SK-N-SH (cell line): ENCODE results near the gene KBTBD4. TPM values are rescaled to one million over a fixed set of nuclear protein-coding genes. Genes with fewer than 3 reads are reported as not detected.

Source experiments
- CTCF ChIA-PET: fragments of 300-600, 350-600 bp; formaldehyde crosslinking; extraction: SDS; loops from one replicate; lab custom pipeline; 2021; lab: Yijun Ruan, JAX
- POLR2A ChIA-PET: fragments of 350-600 bp; sonication (Branson Sonifier 250); formaldehyde crosslinking; extraction: SDS; loops from one replicate; lab custom pipeline; 2020; ENCODE audit warnings: antibody characterized with exemption, inconsistent platforms; lab: Yijun Ruan, JAX
- DNase-seq: peaks from one replicate; pipeline ENCODE4 v3.0.0; 2012
- H2AFZ ChIP-seq: fragments of 200-600 bp; sonication (generic); 2 replicates; pipeline ENCODE4 v1.8.1; 2016; ENCODE audit warnings: antibody characterized with exemption, mild to moderate bottlenecking, low read depth
- H3F3A ChIP-seq: fragments of 200-600 bp; sonication (generic); replicated peaks from 2 replicates; pipeline ENCODE3; 2016; ENCODE audit warnings: antibody characterized with exemption, mild to moderate bottlenecking; ENCODE audit not compliant: insufficient read depth
- H3K27ac ChIP-seq, 2 experiments: fragments of 200-500 bp in 1 of 2; fragments of 200-600 bp in 1 of 2; sonication (Bioruptor generic) in 1 of 2; sonication (generic), shearing (Covaris generic) in 1 of 2; 2 replicates each; pipeline versions ENCODE4 v1.5.1 to v1.6.1; 2014 to 2016; ENCODE audit warnings: low read depth in 2 of 2, inconsistent platforms in 1 of 2, low read length in 1 of 2, mild to moderate bottlenecking in 1 of 2, mixed read lengths in 1 of 2
- H3K27me3 ChIP-seq: fragments of 200-600 bp; sonication (generic), shearing (Covaris generic); 2 replicates; pipeline ENCODE4 v1.6.1; 2016; ENCODE audit warnings: mixed run types; ENCODE audit not compliant: insufficient read depth
- H3K36me3 ChIP-seq, 2 experiments: fragments of 200-500 bp in 1 of 2; fragments of 200-600 bp in 1 of 2; sonication (Bioruptor generic) in 1 of 2; sonication (generic) in 1 of 2; replicated peaks in 1 of 2; 2 replicates each; pipeline versions ENCODE3 to v1.5.1; 2014 to 2016; ENCODE audit warnings: low read length in 1 of 2, mild to moderate bottlenecking in 1 of 2; ENCODE audit not compliant: insufficient read depth in 2 of 2, control insufficient read depth in 1 of 2
- H3K4me1 ChIP-seq, 2 experiments: fragments of 200-500 bp in 1 of 2; fragments of 200-600 bp in 1 of 2; sonication (Bioruptor generic) in 1 of 2; sonication (generic), shearing (Covaris generic) in 1 of 2; 2 replicates each; pipeline versions ENCODE4 v1.5.1 to v1.6.1; 2014 to 2016; ENCODE audit warnings: low read depth in 1 of 2, low read length in 1 of 2, mixed run types in 1 of 2; ENCODE audit not compliant: insufficient read depth in 2 of 2, control insufficient read depth in 1 of 2
- H3K4me2 ChIP-seq: fragments of 200-600 bp; sonication (generic), shearing (Covaris generic); 2 replicates; pipeline ENCODE4 v1.6.1; 2017; ENCODE audit warnings: mixed run types
- H3K4me3 ChIP-seq, 2 experiments: fragments of 200-500 bp in 1 of 2; fragments of 200-600 bp in 1 of 2; sonication (Bioruptor generic) in 1 of 2; sonication (generic), shearing (Covaris generic) in 1 of 2; 2 replicates each; pipeline versions ENCODE4 v1.5.1 to v1.8.1; 2014 to 2016; ENCODE audit warnings: low read depth in 2 of 2, inconsistent platforms in 1 of 2, low read length in 1 of 2, mild to moderate bottlenecking in 1 of 2, mixed read lengths in 1 of 2, moderate library complexity in 1 of 2
- H3K79me2 ChIP-seq: fragments of 200-600 bp; sonication (generic); 2 replicates; pipeline ENCODE4 v1.8.1; 2017; ENCODE audit warnings: mild to moderate bottlenecking; ENCODE audit not compliant: insufficient read depth
- H3K9ac ChIP-seq: fragments of 200-600 bp; sonication (generic); 2 replicates; pipeline ENCODE4 v1.6.1; 2017; ENCODE audit warnings: mixed run types
- H3K9me2 ChIP-seq: fragments of 200-600 bp; sonication (generic); 2 replicates; pipeline ENCODE4 v1.6.1; 2017; ENCODE audit warnings: mixed run types
- H3K9me3 ChIP-seq: fragments of 200-600 bp; sonication (generic); 2 replicates; pipeline ENCODE4 v1.6.1; 2017; ENCODE audit warnings: mixed run types, mild to moderate bottlenecking, moderate library complexity
- H4K20me1 ChIP-seq: fragments of 200-600 bp; sonication (generic); 2 replicates; pipeline ENCODE4 v1.6.1; 2017; ENCODE audit warnings: mild to moderate bottlenecking, mixed run types; ENCODE audit not compliant: insufficient read depth
- CHD2 ChIP-seq: fragments of 150-350 bp; IDR thresholded peaks from 2 replicates; pipeline ENCODE4 v1.6.1; 2018; ENCODE audit warnings: low read length; ENCODE audit not compliant: partially characterized antibody
- EZH2phosphoT487 ChIP-seq: fragments of 200-600 bp; sonication (generic); IDR thresholded peaks from 2 replicates; pipeline ENCODE4 v1.6.1; 2017; ENCODE audit warnings: low read depth, mixed run types, mild to moderate bottlenecking, antibody characterized with exemption, moderate library complexity, borderline replicate concordance
- FOXJ3 ChIP-seq: sonication (generic); formaldehyde crosslinking; IDR thresholded peaks from 2 replicates; pipeline ENCODE4 v1.5.1; 2020; ENCODE audit warnings: mild to moderate bottlenecking, missing genetic modification reagents
- IRF3 ChIP-seq: fragments of 150-350 bp; IDR thresholded peaks from 2 replicates; pipeline ENCODE4 v1.6.1; 2016; ENCODE audit warnings: mild to moderate bottlenecking, low read depth, low read length
- JUND ChIP-seq: IDR thresholded peaks from 2 replicates; pipeline ENCODE4 v1.4.0; 2012
- MXI1 ChIP-seq: IDR thresholded peaks from 2 replicates; pipeline ENCODE4 v1.6.1; 2012; ENCODE audit warnings: mild to moderate bottlenecking, low read depth, low read length, improper control_type of control experiment
- NFIC ChIP-seq: IDR thresholded peaks from 2 replicates; pipeline ENCODE4 v1.4.0; 2012; ENCODE audit warnings: borderline replicate concordance
- NRF1 ChIP-seq: IDR thresholded peaks from 2 replicates; pipeline ENCODE4 v1.6.1; 2012; ENCODE audit warnings: low read depth, mild to moderate bottlenecking, low read length
- POLR2AphosphoS5 ChIP-seq: IDR thresholded peaks from 2 replicates; pipeline ENCODE4 v1.6.1; 2012; ENCODE audit warnings: low read depth, low read length
- RAD21 ChIP-seq: IDR thresholded peaks from 2 replicates; pipeline ENCODE4 v1.6.1; 2012; ENCODE audit warnings: mild to moderate bottlenecking, low read length
- RCOR1 ChIP-seq: fragments of 150-350 bp; IDR thresholded peaks from 2 replicates; pipeline ENCODE4 v1.6.1; 2017; ENCODE audit warnings: antibody characterized with exemption, low read length
- RFX5 ChIP-seq: IDR thresholded peaks from 2 replicates; pipeline ENCODE4 v1.6.1; 2012; ENCODE audit warnings: mild to moderate bottlenecking, improper control_type of control experiment, low read length
- RXRA ChIP-seq: IDR thresholded peaks from 2 replicates; pipeline ENCODE4 v1.4.0; 2012; ENCODE audit warnings: low read depth, mild to moderate bottlenecking, borderline replicate concordance
- SIN3A ChIP-seq: IDR thresholded peaks from 2 replicates; pipeline ENCODE4 v1.6.1; 2012; ENCODE audit warnings: low read depth, mild to moderate bottlenecking, low read length, moderate library complexity, borderline replicate concordance
- SMC3 ChIP-seq: IDR thresholded peaks from 2 replicates; pipeline ENCODE4 v1.6.1; 2012; ENCODE audit warnings: low read depth, low read length, improper control_type of control experiment
- TEAD4 ChIP-seq: IDR thresholded peaks from 2 replicates; pipeline ENCODE4 v1.4.0; 2012; ENCODE audit warnings: mild to moderate bottlenecking, borderline replicate concordance; ENCODE audit not compliant: insufficient read depth
- WGBS: methylation state at CpG from one replicate; pipeline ENCODE4 v1.1.6; 2017; ENCODE audit warnings: low lambda C conversion rate; 5-methylcytosine and 5-hydroxymethylcytosine counted together
- polyA plus RNA-seq, 3 experiments: library from polyadenylated mRNA; depleted of rRNA; stranded (reverse); fragments of >200 nt; gene quantifications; 2 replicates each; pipeline ENCODE4 v1.2.3, GENCODE V29; 2012
- TF ChIP-seq, protein P1 (sequence below): IDR thresholded peaks from 2 replicates; pipeline ENCODE4 v1.4.0; 2012; ENCODE audit warnings: low read depth
- TF ChIP-seq, protein P2 (sequence below): fragments of 200-600 bp; sonication (generic); IDR thresholded peaks from 2 replicates; pipeline ENCODE4 v1.6.1; 2017; ENCODE audit warnings: antibody characterized with exemption, mild to moderate bottlenecking, moderate library complexity

The KBTBD4 gene
- polyA plus RNA-seq, 1 of the 3 experiments (the other 2 are of a cell fraction), result 16.8 TPM

- no peaks in the 10 kb centered on the region for H3K9me2 ChIP-seq
- no peak overlapping the region for H3K4me2 ChIP-seq
- TF ChIP-seq POLR2AphosphoS5 (no peak; the same call in 1 of the 2 replicates), RXRA (no peak), CHD2 (no peak), SMC3 (no peak), FOXJ3 (CRISPR knock-in tag) (no peak), RFX5 (no peak), EZH2phosphoT487 (no peak), MXI1 (no peak), RAD21 (no peak), NFIC (no peak), JUND (no peak), IRF3 (no peak), NRF1 (no peak)
- TF ChIP-seq, protein P1, sequence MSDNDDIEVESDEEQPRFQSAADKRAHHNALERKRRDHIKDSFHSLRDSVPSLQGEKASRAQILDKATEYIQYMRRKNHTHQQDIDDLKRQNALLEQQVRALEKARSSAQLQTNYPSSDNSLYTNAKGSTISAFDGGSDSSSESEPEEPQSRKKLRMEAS, result no peak
- TF ChIP-seq, protein P2, sequence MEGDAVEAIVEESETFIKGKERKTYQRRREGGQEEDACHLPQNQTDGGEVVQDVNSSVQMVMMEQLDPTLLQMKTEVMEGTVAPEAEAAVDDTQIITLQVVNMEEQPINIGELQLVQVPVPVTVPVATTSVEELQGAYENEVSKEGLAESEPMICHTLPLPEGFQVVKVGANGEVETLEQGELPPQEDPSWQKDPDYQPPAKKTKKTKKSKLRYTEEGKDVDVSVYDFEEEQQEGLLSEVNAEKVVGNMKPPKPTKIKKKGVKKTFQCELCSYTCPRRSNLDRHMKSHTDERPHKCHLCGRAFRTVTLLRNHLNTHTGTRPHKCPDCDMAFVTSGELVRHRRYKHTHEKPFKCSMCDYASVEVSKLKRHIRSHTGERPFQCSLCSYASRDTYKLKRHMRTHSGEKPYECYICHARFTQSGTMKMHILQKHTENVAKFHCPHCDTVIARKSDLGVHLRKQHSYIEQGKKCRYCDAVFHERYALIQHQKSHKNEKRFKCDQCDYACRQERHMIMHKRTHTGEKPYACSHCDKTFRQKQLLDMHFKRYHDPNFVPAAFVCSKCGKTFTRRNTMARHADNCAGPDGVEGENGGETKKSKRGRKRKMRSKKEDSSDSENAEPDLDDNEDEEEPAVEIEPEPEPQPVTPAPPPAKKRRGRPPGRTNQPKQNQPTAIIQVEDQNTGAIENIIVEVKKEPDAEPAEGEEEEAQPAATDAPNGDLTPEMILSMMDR, result no peak
- 60% methylated on average over 6 of the region's 8 CpGs for WGBS
- peak; percentile 30 for DNase-seq
- ChIA-PET CTCF (interaction anchor here (1.3 to 1.8 kb wide), 2 partner anchors 19 to 280 kb away, joined by 3 to 4 read pairs; no protein-coding TSS in a partner anchor), POLR2A (no interaction called here)
- no peak overlapping the region for H2AFZ ChIP-seq
- no peaks in the 10 kb centered on the region for H3K9me3 ChIP-seq
- H3K36me3 ChIP-seq, result peaks cover 41 to 51% of the 10 kb centered on the region in 2 experiments
- peaks cover 12 to 18% of the 10 kb centered on the region in 2 experiments; a peak in 3 of 4 replicates for H3K4me1 ChIP-seq
- peaks cover 80% of the 10 kb centered on the region for H3K79me2 ChIP-seq
- H3K4me3 ChIP-seq, result no peak overlapping the region
- H3K9ac ChIP-seq, result no peak overlapping the region
- H4K20me1 ChIP-seq, result peaks cover 4% of the 10 kb centered on the region; the same call in 1 of the 2 replicates
- H3K27me3 ChIP-seq, result no peaks in the 10 kb centered on the region
- no peak overlapping the region; a peak in 1 of 4 replicates for H3K27ac ChIP-seq
- H3F3A ChIP-seq, result peaks cover 2% of the 10 kb centered on the region
Observed at GRCh38 chr11:47572715-47573255, 6.0 kb downstream of the KBTBD4 start.

GRCh38 chr11:47571895-47572294, 6.9 kb downstream of the KBTBD4 start:
- Histone ChIP-seq H3K36me3 (peaks cover 36 to 45% of the 10 kb centered on the region in 2 experiments), H3K4me3 (no peak overlapping the region)
- TF ChIP-seq, protein P2, result no peak
- TF ChIP-seq RCOR1, result no peak
- TF ChIP-seq RFX5, result no peak
- no peak for TF ChIP-seq TEAD4
- no peak for TF ChIP-seq RXRA
- TF ChIP-seq SIN3A, result no peak
- TF ChIP-seq, protein P1, result no peak
- TF ChIP-seq RAD21, result no peak
- TF ChIP-seq, all 33 proteins: peak for 0
- H3F3A ChIP-seq, result no peaks in the 10 kb centered on the region
- H2AFZ ChIP-seq, result no peak overlapping the region
- no peaks in the 10 kb centered on the region for H3K9me2 ChIP-seq
- no peak overlapping the region for H3K4me2 ChIP-seq
- no peak overlapping the region for H3K27ac ChIP-seq
- H3K4me1 ChIP-seq, result peaks cover 4 to 10% of the 10 kb centered on the region in 2 experiments; a peak in 2 of 4 replicates
- DNase-seq, result no peak
- ChIA-PET CTCF (interaction anchor here (1.3 kb wide), 1 partner anchor 18 kb away, joined by 3 read pairs; no protein-coding TSS in a partner anchor), POLR2A (no interaction called here)
- H4K20me1 ChIP-seq, result peaks cover 4% of the 10 kb centered on the region; the same call in 1 of the 2 replicates
- peaks cover 80% of the 10 kb centered on the region for H3K79me2 ChIP-seq
- no peak overlapping the region for H3K9ac ChIP-seq
- H3K27me3 ChIP-seq, result no peaks in the 10 kb centered on the region
- 80% methylated on average over 1 of the region's 1 CpG for WGBS
- H3K9me3 ChIP-seq, result no peaks in the 10 kb centered on the region
